SK-N-SH treated with all-trans-retinoic acid at 6 μM for 48 hours (cell line): ENCODE measurements around the gene BACH2.

Experiments used
- BACH2 ChIP-seq: fragments of 250-450 bp; sonication (Bioruptor Pico); IDR thresholded peaks from 2 replicates; pipeline ENCODE4 v1.9.0; 2021; ENCODE audit warnings: mild to moderate bottlenecking, borderline replicate concordance
- CSDC2 ChIP-seq: fragments of 250-450 bp; sonication (Bioruptor Pico); IDR thresholded peaks from 2 replicates; pipeline ENCODE4 v1.5.0; 2020; ENCODE audit warnings: mild to moderate bottlenecking, moderate library complexity
- GLIS3 ChIP-seq: fragments of 250-450 bp; sonication (Bioruptor Pico); IDR thresholded peaks from 2 replicates; pipeline ENCODE4 v1.5.0; 2020; ENCODE audit warnings: mild to moderate bottlenecking, moderate library complexity
- ISL1 ChIP-seq: fragments of 250-450 bp; sonication (Bioruptor Pico); IDR thresholded peaks from 2 replicates; pipeline ENCODE4 v2.1.2; 2022; ENCODE audit warnings: mild to moderate bottlenecking, moderate library complexity
- RARB ChIP-seq: fragments of 250-450 bp; sonication (Bioruptor Pico); IDR thresholded peaks from 2 replicates; pipeline ENCODE4 v1.8.0; 2021; ENCODE audit warnings: mild to moderate bottlenecking, moderate library complexity
- TCF4 ChIP-seq: fragments of 250-450 bp; sonication (Bioruptor Pico); IDR thresholded peaks from 2 replicates; pipeline ENCODE4 v1.8.0; 2021; ENCODE audit warnings: mild to moderate bottlenecking, moderate library complexity, borderline replicate concordance

DNA sequence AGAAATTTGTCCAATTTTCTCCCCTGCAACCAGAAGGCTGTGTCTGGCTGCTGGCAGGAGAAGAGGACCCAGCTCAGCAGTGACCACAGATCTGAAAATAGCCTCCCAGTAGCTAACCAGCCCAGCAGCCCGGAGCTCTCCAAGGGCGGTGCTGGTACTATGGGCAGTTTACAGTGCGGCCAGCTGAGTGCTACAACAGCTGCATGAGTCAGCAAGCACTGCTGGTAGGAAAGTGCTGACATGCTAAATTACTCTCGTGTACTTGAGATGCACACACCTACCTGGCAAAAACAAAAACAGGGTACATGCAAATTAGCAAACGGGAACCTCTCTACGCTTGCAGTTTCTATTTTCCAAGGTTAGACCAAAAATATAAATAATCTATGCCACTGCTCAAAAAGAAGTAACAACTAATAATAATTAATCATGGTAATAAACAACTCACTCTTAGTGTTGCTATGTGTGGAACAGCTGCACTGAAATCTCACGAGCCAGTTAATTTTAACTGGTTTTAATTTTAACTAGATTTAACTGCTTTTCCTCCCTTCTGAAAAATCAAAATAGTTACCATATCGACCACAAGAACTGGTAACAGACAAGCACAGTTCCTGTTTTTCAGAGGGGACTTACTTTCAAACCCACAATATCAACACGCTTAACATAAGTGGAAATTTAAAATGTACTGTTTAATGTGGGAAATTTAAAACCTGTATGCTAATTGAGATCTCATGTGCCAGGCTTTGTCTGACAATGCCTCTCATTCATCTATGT, 10.8 kb downstream of the BACH2 start:
- no peak for TF ChIP-seq TCF4 (CRISPR knock-in tag)
- TF ChIP-seq GLIS3 (CRISPR knock-in tag), result no peak
- no peak; the same call in 1 of the 2 replicates for TF ChIP-seq BACH2 (CRISPR knock-in tag)
- TF ChIP-seq RARB (CRISPR knock-in tag), result no peak
- TF ChIP-seq ISL1, result no peak
- TF ChIP-seq CSDC2 (CRISPR knock-in tag), result no peak
